HEK293T (cell line): ENCODE results near the gene ERV3-1.

Source experiments
- CTCF ChIA-PET: fragments of 350-600 bp; formaldehyde crosslinking; extraction: SDS; loops from one replicate; lab custom pipeline; 2021; ENCODE audit warnings: antibody characterized with exemption, inconsistent platforms; lab: Yijun Ruan, JAX
- POLR2A ChIA-PET: fragments of 350-600 bp; formaldehyde crosslinking; extraction: SDS; loops from one replicate; lab custom pipeline; 2020; ENCODE audit warnings: antibody characterized with exemption, inconsistent platforms; lab: Yijun Ruan, JAX
- DNase-seq: peaks from one replicate; pipeline ENCODE4 v3.0.0; 2012; ENCODE audit warnings: mixed read lengths; ENCODE audit errors: extremely low spot score
- ARNT ChIP-seq: fragments of 450-650 bp; IDR thresholded peaks from 2 replicates; pipeline ENCODE4 v1.6.1; 2017; ENCODE audit warnings: mild to moderate bottlenecking
- BHLHE40 ChIP-seq: fragments of 450-650 bp; IDR thresholded peaks from 2 replicates; pipeline ENCODE4 v1.6.1; 2016; ENCODE audit warnings: mild to moderate bottlenecking, moderate library complexity, borderline replicate concordance
- CTBP1 ChIP-seq: fragments of 450-650 bp; IDR thresholded peaks from 2 replicates; pipeline ENCODE4 v1.6.1; 2016; ENCODE audit warnings: borderline replicate concordance
- ELF4 ChIP-seq: fragments of 450-650 bp; IDR thresholded peaks from 2 replicates; pipeline ENCODE4 v1.6.1; 2017; ENCODE audit warnings: antibody characterized with exemption
- FOXA1 ChIP-seq: fragments of 450-650 bp; IDR thresholded peaks from 2 replicates; pipeline ENCODE4 v1.6.1; 2016; ENCODE audit warnings: mild to moderate bottlenecking
- FOXK2 ChIP-seq: fragments of 450-650 bp; IDR thresholded peaks from 2 replicates; pipeline ENCODE4 v1.6.1; 2016; ENCODE audit warnings: mild to moderate bottlenecking
- FOXM1 ChIP-seq: fragments of 450-650 bp; IDR thresholded peaks from 2 replicates; pipeline ENCODE4 v1.6.1; 2017; ENCODE audit warnings: mild to moderate bottlenecking, borderline replicate concordance
- HDGF ChIP-seq: fragments of 450-650 bp; IDR thresholded peaks from 2 replicates; pipeline ENCODE4 v1.6.1; 2017; ENCODE audit warnings: antibody characterized with exemption, borderline replicate concordance
- L3MBTL2 ChIP-seq: fragments of 450-650 bp; conservative IDR thresholded peaks from 2 replicates; pipeline ENCODE4 v1.6.1; 2016; ENCODE audit warnings: mild to moderate bottlenecking
- LEF1 ChIP-seq: fragments of 450-650 bp; IDR thresholded peaks from 2 replicates; pipeline ENCODE4 v1.6.1; 2017; ENCODE audit warnings: mild to moderate bottlenecking, borderline replicate concordance
- NFRKB ChIP-seq: fragments of 450-650 bp; IDR thresholded peaks from 2 replicates; pipeline ENCODE4 v1.6.1; 2016; ENCODE audit warnings: mild to moderate bottlenecking, moderate library complexity
- SP1 ChIP-seq: fragments of 450-650 bp; IDR thresholded peaks from 2 replicates; pipeline ENCODE4 v1.6.1; 2017
- SUZ12 ChIP-seq: fragments of 450-650 bp; IDR thresholded peaks from 2 replicates; pipeline ENCODE4 v1.6.1; 2016; ENCODE audit warnings: mild to moderate bottlenecking
- TARDBP ChIP-seq: fragments of 450-650 bp; IDR thresholded peaks from 2 replicates; pipeline ENCODE4 v1.6.1; 2016
- ZNF384 ChIP-seq: fragments of 450-650 bp; IDR thresholded peaks from 2 replicates; pipeline ENCODE4 v1.6.1; 2016
- TF ChIP-seq, protein P1 (sequence below): fragments of 450-650 bp; IDR thresholded peaks from 2 replicates; pipeline ENCODE4 v1.6.1; 2016

ERV3-1 gene

DNA sequence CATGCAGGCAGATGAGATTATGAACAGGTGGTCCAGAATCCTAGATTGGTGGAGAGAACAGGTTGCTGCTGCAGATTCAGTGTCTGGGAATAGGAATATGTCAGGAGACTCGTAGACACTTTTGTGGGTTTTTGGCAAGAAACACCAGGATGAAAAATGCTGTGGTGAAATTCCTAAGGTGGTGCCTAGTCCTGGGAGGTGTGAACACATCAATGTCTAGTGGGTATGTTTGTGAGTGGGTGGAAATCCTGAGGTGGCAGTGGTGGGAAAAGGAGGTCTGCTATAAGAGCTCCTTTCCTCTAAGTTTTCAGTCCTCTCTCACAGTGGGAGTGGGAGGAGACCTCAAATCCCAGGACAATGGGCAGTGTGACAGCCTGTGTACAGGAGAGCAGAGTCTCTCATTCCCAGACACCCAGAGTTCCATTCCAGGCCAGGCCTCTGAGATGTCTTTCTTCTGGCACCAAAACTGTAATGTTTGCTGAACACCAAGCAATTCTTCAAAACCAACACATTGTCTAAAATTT lies 5.1 kb downstream of the ERV3-1 start:
- CTCF ChIA-PET: interaction anchor here (0.6 kb wide), 1 partner anchor 250 kb away, joined by 3 read pairs; no protein-coding TSS in a partner anchor
- TF ChIP-seq SUZ12: no peak
- TF ChIP-seq LEF1: no peak
- no peak for TF ChIP-seq NFRKB
- TF ChIP-seq FOXK2: no peak
- TF ChIP-seq, protein P1, sequence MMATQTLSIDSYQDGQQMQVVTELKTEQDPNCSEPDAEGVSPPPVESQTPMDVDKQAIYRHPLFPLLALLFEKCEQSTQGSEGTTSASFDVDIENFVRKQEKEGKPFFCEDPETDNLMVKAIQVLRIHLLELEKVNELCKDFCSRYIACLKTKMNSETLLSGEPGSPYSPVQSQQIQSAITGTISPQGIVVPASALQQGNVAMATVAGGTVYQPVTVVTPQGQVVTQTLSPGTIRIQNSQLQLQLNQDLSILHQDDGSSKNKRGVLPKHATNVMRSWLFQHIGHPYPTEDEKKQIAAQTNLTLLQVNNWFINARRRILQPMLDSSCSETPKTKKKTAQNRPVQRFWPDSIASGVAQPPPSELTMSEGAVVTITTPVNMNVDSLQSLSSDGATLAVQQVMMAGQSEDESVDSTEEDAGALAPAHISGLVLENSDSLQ: no peak
- TF ChIP-seq HDGF: no peak
- no peak for TF ChIP-seq ARNT
- no peak for TF ChIP-seq CTBP1
- TF ChIP-seq L3MBTL2: no peak
- TF ChIP-seq BHLHE40: no peak
- TF ChIP-seq ELF4: no peak
- no peak for TF ChIP-seq SP1
- no peak for TF ChIP-seq TARDBP
- no peak for TF ChIP-seq FOXM1
- no peak for TF ChIP-seq FOXA1
- no peak for TF ChIP-seq ZNF384
- DNase-seq: no peak
- POLR2A ChIA-PET: no interaction called here

DNA sequence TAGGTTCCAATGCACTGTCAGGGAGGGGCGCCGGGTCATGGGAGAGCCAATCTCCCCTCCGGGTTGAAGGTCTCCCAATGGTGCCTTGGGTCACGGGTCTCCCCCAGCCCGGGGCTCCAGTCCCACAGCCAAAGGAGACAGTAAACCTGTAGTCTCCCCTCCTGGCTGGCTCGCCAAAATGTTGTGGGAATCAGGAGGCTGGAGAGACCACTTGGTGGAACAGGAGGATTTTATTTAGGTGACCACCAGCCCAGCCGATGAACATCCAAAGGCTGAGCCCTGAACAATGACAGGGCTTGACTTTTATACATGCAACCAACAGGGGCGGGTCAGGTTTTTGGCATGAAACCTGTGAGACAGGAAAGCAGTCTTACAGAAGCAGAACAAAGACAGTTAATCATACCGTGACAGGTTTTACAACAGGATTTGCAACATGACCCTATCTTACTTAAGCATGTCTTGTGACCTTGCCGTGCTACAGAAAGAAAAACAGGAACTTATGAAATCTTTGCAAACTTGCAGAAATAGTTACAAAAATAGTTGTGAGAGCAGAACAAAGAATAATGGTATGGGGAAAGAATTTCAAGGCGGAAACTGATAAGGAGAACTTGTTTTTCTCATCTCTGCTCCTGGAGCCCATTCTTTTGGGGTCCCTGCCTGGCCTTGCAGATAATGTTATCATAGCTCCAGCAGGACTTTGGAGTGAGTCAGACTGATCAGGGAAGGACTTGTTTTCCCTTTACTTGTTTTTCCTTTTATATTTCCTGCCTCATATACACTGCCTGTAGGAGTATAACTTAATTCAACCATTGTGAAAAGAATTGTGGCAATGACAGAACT lies 7.1 kb downstream of the ERV3-1 start:
- ChIA-PET POLR2A (no interaction called here), CTCF (no interaction called here)
- no peak for DNase-seq
- TF ChIP-seq CTBP1 (no peak), ZNF384 (no peak), L3MBTL2 (no peak), SUZ12 (no peak), FOXA1 (no peak), HDGF (no peak), LEF1 (no peak), FOXM1 (no peak), BHLHE40 (no peak), ELF4 (no peak), SP1 (no peak), ARNT (no peak), NFRKB (no peak), TARDBP (no peak)
- TF ChIP-seq, protein P1: no peak

DNA sequence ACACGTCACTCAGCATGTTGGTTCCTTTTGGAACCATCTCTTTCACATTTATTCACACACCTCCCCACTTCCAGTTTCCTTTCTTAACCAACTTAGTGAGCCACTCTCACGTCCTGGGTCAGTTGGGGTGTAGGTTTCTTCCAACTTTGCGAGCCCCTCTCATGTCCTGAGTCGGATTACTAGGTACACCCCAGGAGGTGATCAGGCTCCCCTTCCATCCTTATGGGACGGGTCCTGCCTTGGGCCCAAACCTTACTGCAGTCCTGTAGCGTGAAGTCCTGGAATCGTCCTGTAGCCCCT lies 7.7 kb downstream of the ERV3-1 start:
- ChIA-PET POLR2A (no interaction called here), CTCF (no interaction called here)
- TF ChIP-seq CTBP1: no peak
- TF ChIP-seq TARDBP: no peak
- no peak for TF ChIP-seq LEF1
- no peak for TF ChIP-seq FOXM1
- no peak for TF ChIP-seq L3MBTL2
- TF ChIP-seq HDGF: no peak
- no peak for TF ChIP-seq SP1
- TF ChIP-seq FOXA1: no peak
- TF ChIP-seq SUZ12: no peak
- TF ChIP-seq BHLHE40: no peak
- TF ChIP-seq ELF4: no peak
- TF ChIP-seq ZNF384: no peak
- TF ChIP-seq, protein P1: no peak
- no peak for TF ChIP-seq ARNT
- no peak for TF ChIP-seq FOXK2
- DNase-seq: no peak

DNA sequence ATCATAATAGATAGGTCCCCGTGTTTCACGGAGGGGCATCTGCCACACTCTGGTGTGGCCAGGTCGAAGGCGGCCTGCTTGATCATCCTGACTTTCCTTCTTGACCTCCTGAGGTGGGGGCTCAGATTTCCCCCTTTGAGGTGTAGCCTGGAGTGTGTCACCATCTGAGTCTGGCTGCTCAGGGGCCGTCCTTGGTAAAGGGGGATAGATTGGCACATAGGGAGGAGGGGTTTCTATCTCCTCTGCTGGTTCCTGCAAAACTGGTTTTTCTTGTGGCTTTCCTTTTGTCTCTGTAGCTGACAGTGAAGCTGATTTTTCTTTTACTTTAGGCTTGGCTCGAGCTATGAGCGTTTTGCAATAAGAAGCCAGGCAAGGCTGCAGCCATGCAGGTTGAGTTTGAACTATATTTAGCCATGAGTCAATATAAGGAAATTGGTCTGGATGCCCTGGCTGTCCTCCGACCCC lies 8.5 kb downstream of the ERV3-1 start:
- DNase-seq: no peak
- TF ChIP-seq TARDBP (no peak), ZNF384 (no peak), CTBP1 (no peak), ELF4 (no peak), FOXK2 (no peak), LEF1 (no peak), ARNT (no peak), L3MBTL2 (no peak), HDGF (no peak), SUZ12 (no peak), FOXA1 (no peak)
- TF ChIP-seq, protein P1: no peak
- CTCF ChIA-PET: no interaction called here
- POLR2A ChIA-PET: no interaction called here

DNA sequence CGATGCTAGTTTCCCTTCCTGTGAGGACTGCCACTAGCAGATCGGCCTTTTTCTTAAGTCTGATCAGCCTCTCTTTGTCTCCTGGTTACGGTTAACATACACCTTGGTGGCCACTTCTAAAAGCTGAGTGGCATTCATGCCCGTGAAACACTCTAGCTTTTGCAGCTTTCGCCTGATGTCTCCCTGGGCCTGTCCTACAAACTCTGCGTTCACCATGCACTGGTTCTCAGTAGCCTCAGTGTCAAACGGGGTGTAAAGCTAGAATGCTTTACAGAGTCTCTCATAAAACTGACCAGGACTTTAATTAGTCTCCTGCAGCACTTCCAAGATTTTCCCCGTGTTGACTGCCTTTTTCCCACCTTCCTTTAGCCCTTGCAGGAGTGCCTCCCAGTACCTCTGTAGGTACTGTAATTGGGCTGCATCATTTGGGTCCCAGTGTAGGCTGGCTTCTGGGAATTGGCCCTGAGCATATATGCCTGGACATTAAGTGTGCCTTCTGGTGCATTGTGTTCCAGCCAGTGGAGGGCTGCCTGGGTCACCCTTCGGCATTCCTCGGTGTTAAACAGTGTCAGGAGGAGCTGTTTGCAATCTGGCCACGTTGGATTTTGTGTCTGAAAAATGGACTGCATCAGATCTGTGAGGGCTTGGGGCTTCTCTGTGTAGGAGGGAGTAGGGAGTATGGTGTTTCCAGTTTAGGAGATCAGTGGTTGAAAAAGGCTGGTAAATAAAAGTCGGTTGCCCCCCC lies 9.2 kb downstream of the ERV3-1 start:
- no peak for DNase-seq
- POLR2A ChIA-PET: interaction anchor here (0.7 kb wide), 1 partner anchor 9 kb away, joined by 3 read pairs; the partner anchor contains the start of gene ERV3-1
- CTCF ChIA-PET: no interaction called here
- TF ChIP-seq HDGF (no peak), ELF4 (no peak), SUZ12 (no peak), SP1 (no peak), FOXA1 (no peak), CTBP1 (no peak), FOXM1 (no peak), ZNF384 (no peak), BHLHE40 (no peak), LEF1 (no peak), TARDBP (no peak), NFRKB (no peak), FOXK2 (no peak), L3MBTL2 (no peak), ARNT (no peak)
- TF ChIP-seq, protein P1: no peak
